Urinary bladder (tissue), 4 donors: ENCODE data around the gene FRMPD3. TPM values are rescaled to one million over a fixed set of nuclear protein-coding genes. Genes with fewer than 3 reads are reported as not detected.
"Not testable (repeated sequence)": the region's sequence is repeated elsewhere in the genome, so short reads cannot be mapped to it uniquely, and the experiment has no call there.

Experiments
- DNase-seq: peaks from one replicate; pipeline ENCODE4 v3.0.0-alpha.2; 2015; ENCODE audit errors: extremely low spot score
- H3K27ac ChIP-seq: one replicate; pipeline ENCODE4 v1.5.1; 2013; ENCODE audit warnings: low read depth, mild to moderate bottlenecking, moderate library complexity
- H3K36me3 ChIP-seq: one replicate; pipeline ENCODE4 v1.6.1; 2013; ENCODE audit warnings: mild to moderate bottlenecking, moderate library complexity; ENCODE audit not compliant: insufficient read depth
- H3K4me1 ChIP-seq: one replicate; pipeline ENCODE4 v1.6.1; 2013; ENCODE audit warnings: mild to moderate bottlenecking, moderate library complexity; ENCODE audit not compliant: insufficient read depth
- H3K4me3 ChIP-seq: one replicate; pipeline ENCODE4 v1.5.1; 2013; ENCODE audit warnings: low read depth, low read length
- WGBS: extraction: QIAGEN DNeasy Blood & Tissue Kit; methylation state at CpG from one replicate; pipeline ENCODE4 v1.1.7; 2013; 5-methylcytosine and 5-hydroxymethylcytosine counted together
- polyA plus RNA-seq: library from polyadenylated mRNA; stranded (reverse); fragments of 200-250 nt; gene quantifications from one replicate; pipeline ENCODE4 v1.2.3, GENCODE V29; 2013
- total RNA-seq: library from RNA; depleted of rRNA; stranded (reverse); fragments of >200 nt; gene quantifications from one replicate; pipeline ENCODE4 v1.2.3, GENCODE V29; 2014
- donor health status: healthy with polysubstance abuse.
- donor health status: healthy.

The FRMPD3 gene
- total and polyA plus RNA-seq, 2 donors: 0.53 to 0.95 TPM

DNA sequence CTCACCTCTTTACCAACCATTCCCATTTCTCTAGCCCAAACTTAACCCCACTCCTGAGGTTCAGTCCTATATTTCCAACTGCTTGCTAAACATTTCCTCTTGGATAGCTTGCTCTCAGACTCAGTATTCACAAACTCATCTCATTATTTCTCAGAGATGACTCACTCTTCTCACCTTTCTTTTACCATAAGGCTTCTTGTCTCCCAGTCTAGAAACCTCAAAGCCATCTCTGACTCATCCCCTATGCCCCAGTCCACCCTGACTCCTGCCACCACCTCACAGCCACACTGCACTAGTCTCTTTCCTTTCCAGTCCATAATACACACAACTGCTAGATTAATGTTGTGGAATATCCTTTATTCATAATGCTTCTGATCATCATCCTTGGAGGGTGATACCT, 4.8 kb downstream of the FRMPD3 start:
- no peak for DNase-seq
- Histone ChIP-seq H3K27ac (no peak overlapping the region), H3K4me1 (no peaks in the 10 kb centered on the region), H3K4me3 (no peak overlapping the region), H3K36me3 (no peaks in the 10 kb centered on the region)

DNA sequence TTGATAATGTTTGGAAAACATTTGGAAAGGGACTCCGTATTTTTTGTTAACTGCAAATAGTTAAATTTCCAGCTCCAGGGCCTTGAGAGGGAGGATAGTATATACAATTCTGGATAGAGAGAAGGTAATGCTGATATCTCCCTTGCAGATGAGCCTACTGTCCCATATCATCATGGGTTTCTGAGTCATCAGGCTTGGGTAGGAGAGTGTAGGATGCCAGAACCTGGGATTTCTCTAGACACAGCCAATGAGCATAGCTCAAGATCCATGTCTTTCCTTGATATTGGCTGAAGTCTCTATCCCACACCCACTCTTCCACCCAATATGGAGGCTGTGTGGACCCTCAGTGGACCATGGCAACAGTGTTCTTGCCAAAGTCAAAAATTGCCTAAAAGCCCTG, 7.8 kb downstream of the FRMPD3 start:
- Histone ChIP-seq H3K27ac (no peak overlapping the region), H3K4me3 (no peak overlapping the region), H3K36me3 (peaks cover 2% of the 10 kb centered on the region), H3K4me1 (no peaks in the 10 kb centered on the region)
- DNase-seq: no peak
- 83% methylated on average over 1 of the region's 1 CpG for WGBS

DNA sequence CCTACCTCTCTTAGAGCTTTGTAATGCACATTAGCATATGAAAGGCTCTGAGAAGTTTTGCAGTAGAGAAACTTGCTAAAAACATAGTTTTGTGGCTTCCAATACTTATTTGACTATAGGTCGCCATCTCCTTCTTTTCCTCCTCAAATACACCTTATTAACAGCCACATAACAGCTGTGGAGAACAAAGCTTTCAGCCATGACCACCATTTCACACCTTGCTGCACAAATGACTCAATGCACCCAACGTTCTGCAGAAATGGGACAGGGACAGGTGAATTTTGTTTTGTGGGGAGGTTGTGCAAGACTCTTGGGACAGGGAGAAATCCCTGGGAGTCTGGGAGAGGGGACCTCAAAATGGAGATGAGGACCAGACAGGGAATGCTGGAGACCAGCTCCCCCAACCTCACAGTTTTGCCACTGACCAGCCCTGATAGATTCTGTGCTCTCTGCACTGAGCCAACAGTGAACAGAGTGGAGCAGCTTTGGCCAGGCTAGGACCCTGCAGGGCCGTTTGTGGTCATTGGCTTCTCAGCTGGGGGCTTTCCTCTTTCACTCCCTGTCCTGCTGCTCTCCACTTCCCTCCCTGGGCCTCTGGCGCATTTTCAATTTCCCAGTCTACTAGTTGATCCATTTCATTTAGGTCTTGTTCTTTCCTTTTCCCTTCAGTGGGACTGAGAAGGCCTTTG, 16.6 kb downstream of the FRMPD3 start:
- no peak overlapping the region for H3K4me3 ChIP-seq
- peaks cover 2% of the 10 kb centered on the region for H3K36me3 ChIP-seq
- WGBS: 67% methylated on average over 4 of the region's 4 CpGs
- H3K27ac ChIP-seq: no peak overlapping the region
- no peak for DNase-seq
- no peaks in the 10 kb centered on the region for H3K4me1 ChIP-seq

DNA sequence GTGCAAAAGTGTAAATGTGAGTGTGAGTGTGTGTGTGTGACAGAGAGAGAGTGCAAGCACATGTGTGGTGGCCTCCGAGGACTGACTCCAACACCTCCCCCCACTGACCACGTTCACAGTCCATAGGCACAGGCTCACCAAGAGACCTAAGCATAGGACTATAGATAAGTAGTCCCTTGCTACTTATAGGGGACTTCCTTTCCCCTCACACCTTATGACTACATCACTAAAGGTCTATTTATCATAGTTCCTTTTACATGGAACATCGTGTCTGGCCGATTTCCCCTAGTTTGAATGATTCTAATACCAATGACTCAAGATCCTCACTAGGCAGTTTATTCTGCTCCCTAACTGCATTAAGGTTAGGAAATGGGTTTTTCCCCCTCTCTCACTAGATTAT, 17.8 kb downstream of the FRMPD3 start:
- 77% methylated on average over 4 of the region's 4 CpGs for WGBS
- Histone ChIP-seq H3K36me3 (no peaks in the 10 kb centered on the region), H3K4me3 (no peak overlapping the region), H3K4me1 (no peaks in the 10 kb centered on the region), H3K27ac (no peak overlapping the region)
- no peak for DNase-seq

DNA sequence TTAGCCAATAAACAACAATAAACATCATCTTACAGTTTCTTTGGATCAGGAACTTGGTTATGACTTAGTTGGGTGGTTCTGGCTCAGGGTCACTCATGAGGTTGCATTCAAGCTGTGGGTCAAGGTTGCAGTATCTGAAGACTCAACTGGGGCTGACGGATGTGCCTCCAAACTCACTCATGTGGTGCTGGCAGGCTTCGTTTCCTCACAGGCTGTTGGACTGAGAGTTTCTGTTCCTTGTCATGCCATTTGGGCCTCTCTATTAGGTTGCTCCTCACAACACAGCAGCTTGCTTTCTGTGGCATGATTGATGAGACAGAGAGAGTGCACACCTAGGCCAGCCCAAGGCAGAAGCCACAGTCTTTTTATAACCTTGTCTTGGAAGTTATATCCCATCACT, 20.7 kb downstream of the FRMPD3 start:
- Histone ChIP-seq H3K4me1 (no peaks in the 10 kb centered on the region), H3K4me3 (no peak overlapping the region), H3K27ac (no peak overlapping the region), H3K36me3 (no peaks in the 10 kb centered on the region)
- 79% methylated on average over 2 of the region's 2 CpGs for WGBS
- no peak for DNase-seq

DNA sequence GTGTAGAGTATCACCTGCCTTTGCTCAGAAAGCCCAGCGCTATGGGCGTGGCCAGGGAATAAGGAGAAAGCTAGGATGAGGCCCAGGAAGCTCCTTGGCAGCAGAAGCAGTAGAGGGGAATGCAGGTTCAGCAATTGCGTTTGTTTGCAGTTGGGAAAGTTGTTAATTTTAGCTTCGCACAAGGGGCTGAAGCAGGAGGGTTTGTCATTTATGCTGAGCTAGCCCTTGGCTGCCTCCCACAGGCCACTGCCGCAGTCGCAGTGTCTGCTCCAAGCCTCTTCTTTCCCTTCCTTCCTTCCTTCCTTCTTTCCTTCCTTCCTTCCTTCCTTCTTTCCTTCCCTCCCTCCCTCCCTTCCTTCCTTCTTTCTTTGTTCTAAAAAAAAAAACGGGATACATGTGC, 21.5 kb downstream of the FRMPD3 start:
- no peak for DNase-seq
- Histone ChIP-seq H3K4me1 (no peaks in the 10 kb centered on the region), H3K36me3 (no peaks in the 10 kb centered on the region), H3K4me3 (no peak overlapping the region), H3K27ac (no peak overlapping the region)
- WGBS: 46% methylated on average over 7 of the region's 7 CpGs

DNA sequence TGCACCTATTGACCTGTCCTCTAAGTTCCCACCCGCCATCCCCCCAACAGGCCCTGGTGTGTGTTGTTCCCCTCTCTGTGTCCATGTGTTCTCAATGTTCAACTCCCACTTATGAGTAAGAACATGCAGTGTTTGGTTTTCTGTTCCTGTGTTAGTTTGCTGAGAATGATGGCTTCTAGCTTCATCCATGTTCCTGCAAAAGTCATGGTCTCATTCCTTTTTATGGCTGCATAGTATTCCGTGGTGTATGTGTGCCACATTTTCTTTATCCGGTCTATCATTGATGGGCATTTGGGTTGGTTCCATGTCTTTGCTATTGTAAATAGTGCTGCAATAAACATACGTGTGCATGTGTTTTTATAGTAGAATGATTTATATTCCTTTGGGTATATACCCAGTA, 22.0 kb downstream of the FRMPD3 start:
- DNase-seq, H3K27ac ChIP-seq, H3K36me3 ChIP-seq, H3K4me3 ChIP-seq, H3K4me1 ChIP-seq: not testable (repeated sequence)
- WGBS: 77% methylated on average over 4 of the region's 4 CpGs

DNA sequence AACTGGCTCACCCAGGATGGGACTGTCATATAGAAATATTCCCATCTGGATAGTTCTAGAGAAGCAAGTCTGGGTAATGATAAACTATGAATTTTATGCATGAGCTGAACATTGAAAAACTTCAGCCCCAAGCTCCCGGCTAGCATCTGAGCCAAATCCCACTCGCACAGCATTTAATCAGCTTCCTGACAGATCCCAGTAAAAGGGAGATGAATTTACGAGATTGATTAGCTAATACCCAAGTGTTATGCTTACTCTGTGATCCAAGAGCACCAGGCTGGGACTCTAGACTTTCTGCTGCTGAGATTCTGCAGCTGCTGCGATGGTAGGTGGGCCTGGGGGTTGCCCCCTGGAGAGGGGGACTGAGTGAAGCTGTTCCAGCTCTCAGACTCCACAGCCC, 28.0 kb downstream of the FRMPD3 start:
- no peak for DNase-seq
- Histone ChIP-seq H3K36me3 (no peaks in the 10 kb centered on the region), H3K4me3 (no peak overlapping the region), H3K4me1 (no peaks in the 10 kb centered on the region), H3K27ac (no peak overlapping the region)
- WGBS: 32% methylated on average over 4 of the region's 4 CpGs

DNA sequence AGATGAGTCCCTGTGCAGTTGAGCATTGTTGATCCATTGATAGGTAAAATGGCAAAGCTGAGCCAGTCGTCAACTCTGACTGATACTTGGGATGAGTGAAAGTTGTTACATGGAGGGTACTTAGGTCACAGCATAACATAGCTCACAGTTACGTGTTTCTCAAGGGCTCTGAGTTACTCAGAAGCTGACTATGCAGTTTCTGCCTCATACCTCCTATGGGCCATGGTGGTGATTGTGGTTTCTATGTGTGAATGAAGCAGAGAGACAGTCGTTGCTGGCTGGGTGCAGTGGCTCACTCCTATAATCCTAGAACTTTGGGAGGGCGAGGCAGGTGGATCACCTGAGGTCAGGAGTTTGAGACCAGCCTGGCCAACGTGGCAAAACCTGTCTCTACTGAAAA, 30.8 kb downstream of the FRMPD3 start:
- Histone ChIP-seq H3K27ac (no peak overlapping the region), H3K4me3 (no peak overlapping the region), H3K4me1 (no peaks in the 10 kb centered on the region), H3K36me3 (no peaks in the 10 kb centered on the region)
- 86% methylated on average over 5 of the region's 5 CpGs for WGBS
- DNase-seq: no peak

DNA sequence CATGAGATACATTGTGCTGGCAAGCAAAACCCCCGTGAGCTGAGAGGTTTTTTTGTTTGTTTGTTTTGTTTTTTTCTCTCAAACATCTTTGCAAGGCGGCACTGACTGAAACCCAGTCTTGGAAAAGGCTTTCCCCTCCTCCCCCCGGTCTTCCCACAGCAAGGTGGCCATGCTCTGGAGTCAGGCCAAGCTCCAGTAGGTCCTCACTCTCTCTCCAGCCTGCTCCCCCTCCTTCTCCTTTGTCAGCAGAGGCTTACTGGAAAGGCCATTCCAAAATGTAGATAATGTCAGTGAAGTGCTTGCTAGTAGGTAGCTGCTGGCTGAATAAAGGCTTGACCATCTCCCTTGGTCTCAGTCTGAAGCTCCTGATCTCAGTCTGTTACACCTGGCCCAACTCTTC, 32.6 kb downstream of the FRMPD3 start:
- no peak overlapping the region for H3K4me3 ChIP-seq
- no peaks in the 10 kb centered on the region for H3K36me3 ChIP-seq
- WGBS: 75% methylated on average over 3 of the region's 3 CpGs
- no peaks in the 10 kb centered on the region for H3K4me1 ChIP-seq
- no peak for DNase-seq
- H3K27ac ChIP-seq: no peak overlapping the region

DNA sequence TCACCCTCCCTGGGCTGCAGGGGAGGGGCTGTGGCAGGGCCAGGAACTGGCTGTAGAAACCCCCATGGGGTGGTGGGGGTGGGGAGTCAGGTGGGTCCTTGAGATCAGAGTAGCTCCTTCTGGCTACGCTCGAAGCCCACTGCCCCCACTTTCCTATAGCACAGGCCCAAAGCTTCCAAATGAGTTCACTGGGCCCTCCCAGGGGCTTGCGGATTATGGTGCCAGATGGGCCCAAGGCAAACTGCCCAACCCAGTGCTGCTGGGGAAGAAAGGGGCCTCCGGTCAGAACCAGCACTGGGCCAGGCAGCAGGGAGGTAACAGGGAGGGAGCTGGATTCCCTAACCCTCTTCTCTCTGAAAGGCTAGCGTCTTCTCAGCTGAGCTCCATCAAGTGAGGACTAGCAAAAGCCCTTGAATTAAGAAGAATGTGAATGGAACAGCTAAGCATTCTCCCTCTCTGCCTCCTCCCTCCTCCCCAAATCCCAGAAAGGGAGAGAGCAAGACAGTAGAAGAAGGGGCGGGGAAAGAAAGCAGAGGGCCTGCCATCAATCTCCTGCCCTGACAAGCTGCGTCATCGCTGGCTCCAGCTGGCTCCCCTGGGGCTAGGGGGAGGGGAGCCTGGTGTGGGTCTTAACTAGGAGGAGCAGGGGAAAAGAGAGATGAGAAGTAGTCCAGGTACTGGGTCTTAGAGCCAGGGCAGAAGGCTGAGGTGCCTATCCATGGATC, 34.7 kb downstream of the FRMPD3 start:
- Histone ChIP-seq H3K27ac (no peak overlapping the region), H3K36me3 (no peaks in the 10 kb centered on the region), H3K4me3 (no peak overlapping the region), H3K4me1 (no peaks in the 10 kb centered on the region)
- DNase-seq: no peak
- WGBS: 39% methylated on average over 8 of the region's 8 CpGs

DNA sequence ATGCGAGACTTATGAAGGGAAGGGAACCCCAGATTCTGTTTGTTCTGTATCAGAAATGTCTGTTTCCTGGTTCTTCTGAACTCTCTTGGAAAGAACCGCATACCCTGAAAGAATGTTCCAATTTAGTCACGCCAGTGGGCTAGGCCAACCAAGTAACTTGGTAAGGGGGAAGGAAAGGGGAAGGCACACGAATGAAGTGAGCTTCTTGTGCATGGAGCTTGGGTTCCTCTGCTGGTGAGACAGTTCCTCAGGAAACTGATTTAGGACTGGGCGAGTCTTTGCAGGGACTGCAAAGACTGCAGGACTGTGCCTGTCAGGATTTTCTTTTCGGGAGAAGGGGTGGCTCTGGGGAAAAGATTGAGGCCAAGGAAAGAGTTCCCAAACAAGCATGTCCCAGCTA, 35.6 kb downstream of the FRMPD3 start:
- Histone ChIP-seq H3K36me3 (no peaks in the 10 kb centered on the region), H3K4me1 (no peaks in the 10 kb centered on the region), H3K4me3 (no peak overlapping the region), H3K27ac (no peak overlapping the region)
- no peak for DNase-seq
- WGBS: 55% methylated on average over 6 of the region's 6 CpGs

DNA sequence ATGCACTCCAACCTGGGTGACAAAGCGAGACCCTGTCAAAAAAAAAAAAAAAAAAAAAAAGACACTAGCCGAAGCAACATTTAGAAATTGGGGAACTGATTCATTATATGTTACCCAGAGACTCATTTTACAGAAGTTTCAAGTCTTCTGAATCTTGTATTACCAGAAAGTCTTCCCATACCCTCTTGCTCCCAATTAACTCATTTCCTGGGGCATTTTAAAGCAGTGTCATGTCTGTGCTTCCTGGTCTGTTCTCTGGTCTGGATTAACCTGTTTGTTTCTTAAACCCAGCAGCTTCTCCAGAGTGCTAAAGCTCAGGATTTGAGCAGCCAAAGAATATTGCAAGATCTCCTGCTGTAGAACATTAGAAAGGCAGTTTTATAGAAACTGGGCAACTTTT, 43.7 kb downstream of the FRMPD3 start:
- H3K27ac ChIP-seq: no peak overlapping the region
- 92% methylated on average over 2 of the region's 2 CpGs for WGBS
- no peaks in the 10 kb centered on the region for H3K4me1 ChIP-seq
- H3K4me3 ChIP-seq: no peak overlapping the region
- DNase-seq: no peak
- no peaks in the 10 kb centered on the region for H3K36me3 ChIP-seq

DNA sequence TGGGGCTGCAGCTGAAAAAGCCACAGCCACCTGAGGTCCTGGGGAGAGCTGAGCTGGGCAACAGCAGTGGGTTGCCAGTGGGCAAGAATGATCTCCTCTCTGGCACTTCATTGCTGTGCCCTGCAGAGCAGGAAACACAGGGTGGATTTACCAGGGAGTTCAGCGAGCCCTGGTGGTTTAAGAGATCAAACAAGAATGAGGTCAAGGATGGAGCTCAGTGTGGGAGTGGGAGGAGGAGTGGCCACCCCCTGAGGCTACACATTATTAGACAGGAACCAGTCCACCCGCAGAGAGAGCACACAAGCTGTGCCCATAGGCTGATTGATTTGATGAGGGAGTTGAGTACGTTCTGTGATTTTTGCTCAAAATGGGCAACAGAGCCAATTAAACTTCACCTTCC, 47.3 kb downstream of the FRMPD3 start:
- 60% methylated on average over 3 of the region's 3 CpGs for WGBS
- H3K27ac ChIP-seq: no peak overlapping the region

More for the DNA sequence above, 47.3 kb downstream of the FRMPD3 start:
- H3K4me1 ChIP-seq: no peaks in the 10 kb centered on the region
- H3K36me3 ChIP-seq: no peaks in the 10 kb centered on the region
- H3K4me3 ChIP-seq: no peak overlapping the region
- no peak for DNase-seq
